CD4-positive, alpha-beta T cell treated with Interleukin-15 for 4 hours (primary cell): ENCODE data around the gene ARHGAP10.
"Not testable (repeated sequence)": the region's sequence is repeated elsewhere in the genome, so short reads cannot be mapped to it uniquely, and the experiment has no call there.

ENCODE experiments used
- DNase-seq: peaks from one replicate; pipeline ENCODE4 v3.0.0-alpha.2; 2020; ENCODE audit warnings: low spot score

ARHGAP10 gene

GRCh38 chr4:147991543-147992283 is 259.8 kb downstream of the ARHGAP10 start:
- no peak for DNase-seq

GRCh38 chr4:147994076-147994475 is 262.2 kb downstream of the ARHGAP10 start:
- DNase-seq, result no peak

DNA sequence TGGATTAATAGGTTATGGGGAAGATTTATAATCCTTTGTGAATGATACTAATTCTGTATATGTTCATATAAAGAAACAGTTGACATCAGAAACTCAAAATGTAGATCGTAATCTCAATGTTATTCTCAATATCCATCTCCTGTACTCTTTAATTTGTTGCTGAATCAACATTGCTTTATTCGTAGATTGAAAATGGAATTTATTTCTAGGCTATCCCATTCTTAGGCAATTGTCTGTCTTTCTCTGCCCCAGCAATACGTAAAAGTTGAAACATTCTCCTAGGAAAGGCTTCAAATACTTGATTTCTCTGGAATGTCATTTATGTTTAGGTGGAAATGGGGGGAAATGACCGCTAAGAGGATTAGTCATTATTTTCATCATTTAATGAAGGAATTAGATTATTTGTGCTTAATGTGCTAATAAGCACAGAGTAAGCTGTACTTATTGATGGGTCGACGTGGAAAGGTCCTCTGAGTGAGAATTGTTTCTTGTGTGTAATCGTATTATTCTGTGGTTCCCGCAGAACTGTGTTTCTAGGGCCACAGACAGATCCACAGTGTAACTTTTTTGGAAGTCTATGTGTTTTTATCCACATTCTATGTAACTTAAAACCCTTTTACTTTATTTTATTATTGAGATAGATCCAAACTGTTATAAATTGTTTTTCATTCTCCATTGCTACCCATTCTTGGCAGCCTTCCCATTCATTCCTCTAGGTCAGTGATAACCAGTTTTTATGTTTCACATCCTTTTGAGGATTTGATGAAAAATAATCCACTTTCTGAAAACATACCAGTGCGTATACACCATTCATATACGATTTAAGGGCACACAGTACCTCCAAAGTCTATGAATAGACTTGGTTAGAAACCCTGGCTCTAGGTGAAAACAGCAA is 262.9 kb downstream of the ARHGAP10 start:
- no peak for DNase-seq

GRCh38 chr4:147996859-147997258 is 265.0 kb downstream of the ARHGAP10 start:
- DNase-seq, result no peak

- not testable (repeated sequence) for DNase-seq
Observed at GRCh38 chr4:148000038-148000437, 268.1 kb downstream of the ARHGAP10 start.

GRCh38 chr4:148004228-148004857 is 272.5 kb downstream of the ARHGAP10 start:
- no peak for DNase-seq

DNA sequence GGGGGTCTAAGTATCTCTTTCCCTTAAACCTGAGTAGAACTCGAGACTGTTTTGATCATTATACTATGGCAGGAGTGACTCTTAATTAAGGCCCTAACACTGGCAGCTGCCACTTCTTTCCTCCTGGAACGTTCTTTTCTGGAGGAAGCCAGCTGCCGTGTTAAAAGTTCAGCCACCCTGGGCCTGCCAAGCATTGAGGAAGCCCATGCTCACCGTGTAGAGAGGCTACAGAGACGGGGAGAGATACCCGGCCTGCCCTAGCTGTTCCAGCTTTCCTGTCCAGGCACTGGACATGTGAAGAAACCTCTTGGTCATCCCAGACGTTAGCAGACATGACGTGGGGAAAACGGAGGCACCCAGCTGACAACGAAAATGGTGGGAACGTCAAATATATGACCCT is 274.1 kb downstream of the ARHGAP10 start:
- DNase-seq, result no peak

DNA sequence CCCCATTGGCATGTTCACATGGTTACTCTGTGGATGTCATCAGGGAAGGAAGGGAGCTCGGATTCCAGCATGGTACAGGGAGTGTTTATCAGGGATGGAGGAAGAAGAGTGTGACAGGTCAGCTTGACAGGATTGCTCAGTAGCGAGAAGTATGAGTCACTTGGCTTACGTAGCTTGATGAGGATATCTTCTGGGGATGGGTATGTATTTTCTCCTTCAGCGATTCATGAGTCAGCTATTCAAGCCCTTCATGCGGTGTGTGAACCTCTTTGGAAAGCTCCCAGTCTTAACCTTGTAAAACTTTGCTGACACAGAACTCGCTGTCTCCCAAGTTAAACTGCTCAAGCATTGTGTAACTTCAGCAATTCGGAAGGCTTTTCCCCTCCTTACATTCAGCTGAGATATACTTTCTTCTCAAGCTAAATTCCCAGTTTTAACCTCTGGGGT is 275.4 kb downstream of the ARHGAP10 start:
- no peak for DNase-seq

DNA sequence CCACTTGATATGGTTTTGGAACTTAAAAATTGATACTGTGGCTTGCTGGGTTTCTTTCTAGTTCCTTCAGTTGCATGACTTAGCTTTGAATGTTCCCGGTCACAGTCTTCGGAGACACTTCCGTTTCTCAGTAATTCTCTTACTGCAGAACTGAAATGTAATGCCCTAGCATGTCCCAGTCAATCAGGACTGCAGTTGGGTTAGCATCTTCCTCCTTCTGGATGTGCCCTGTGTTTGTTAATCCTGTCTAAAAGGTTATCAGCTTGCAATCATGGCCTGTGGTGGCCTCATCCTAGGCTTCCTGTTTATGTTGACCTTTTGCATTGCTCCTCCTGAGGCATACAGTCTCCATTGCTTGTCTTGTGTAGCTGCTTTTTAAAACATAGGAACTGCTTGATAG is 275.9 kb downstream of the ARHGAP10 start:
- DNase-seq, result no peak

- no peak for DNase-seq
Observed at GRCh38 chr4:148015058-148015457, 283.2 kb downstream of the ARHGAP10 start.

DNA sequence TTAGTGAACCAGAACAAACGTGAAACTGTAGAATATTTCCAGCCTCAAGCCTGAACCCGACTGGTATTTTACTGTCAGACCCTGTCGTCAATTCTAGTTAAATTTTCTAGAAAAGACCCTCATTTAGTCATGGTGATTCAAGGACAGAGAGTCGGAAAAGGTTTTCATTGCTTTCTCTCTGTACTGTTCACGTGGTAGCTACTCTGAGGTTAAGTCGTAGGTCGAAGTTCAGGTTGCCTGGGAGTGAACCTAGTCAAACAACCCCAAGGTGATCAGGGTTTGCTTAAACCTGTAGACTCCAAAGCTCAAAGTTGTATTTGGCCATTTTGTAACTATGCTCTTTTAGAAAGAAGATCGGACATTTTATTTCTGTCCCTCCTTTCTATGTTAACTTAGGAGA is 283.6 kb downstream of the ARHGAP10 start:
- no peak for DNase-seq

- no peak for DNase-seq
Observed at GRCh38 chr4:148016063-148016637, 284.3 kb downstream of the ARHGAP10 start.

GRCh38 chr4:148017801-148018200 is 285.9 kb downstream of the ARHGAP10 start:
- no peak for DNase-seq

DNA sequence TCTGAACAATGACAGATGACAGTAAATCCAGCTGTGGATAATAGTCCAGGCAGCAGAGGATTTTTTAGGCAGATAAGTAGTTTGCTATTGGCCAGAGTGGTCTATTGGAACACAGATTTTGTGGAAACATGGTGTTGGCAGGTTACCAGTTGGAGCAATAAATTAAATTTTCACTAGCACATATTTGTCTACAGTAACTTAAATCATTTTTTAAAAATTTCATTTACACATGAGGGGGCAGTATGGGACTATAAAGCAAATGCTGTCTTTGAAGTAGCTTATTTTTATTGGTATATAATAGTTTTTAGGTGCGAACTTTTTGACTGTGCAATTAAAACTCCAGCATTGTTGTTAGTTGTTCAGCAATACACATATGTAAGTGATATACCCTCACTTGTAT is 289.8 kb downstream of the ARHGAP10 start:
- no peak for DNase-seq

DNA sequence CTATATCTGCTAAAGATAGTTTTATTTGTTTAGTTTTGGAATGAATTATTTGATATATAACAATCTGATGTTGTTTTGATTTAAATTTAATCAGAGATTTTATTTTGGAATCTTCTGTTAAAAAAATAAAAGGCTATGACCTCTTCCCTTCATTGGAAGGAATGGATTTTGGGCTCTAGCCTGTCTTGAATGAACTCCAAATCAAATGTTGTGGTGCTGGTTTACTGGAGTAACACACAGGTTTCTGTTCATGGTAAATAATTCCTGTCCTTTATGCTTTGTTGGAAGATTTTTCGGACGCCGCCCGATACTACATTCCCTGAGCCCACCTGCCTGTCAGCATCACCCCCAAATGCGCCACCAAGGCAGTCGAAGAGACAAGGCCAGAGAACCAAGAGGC is 291.1 kb downstream of the ARHGAP10 start:
- DNase-seq, result no peak

GRCh38 chr4:148023512-148024181 is 291.8 kb downstream of the ARHGAP10 start:
- DNase-seq, result no peak

- no peak for DNase-seq
Observed at GRCh38 chr4:148025981-148026380, 294.1 kb downstream of the ARHGAP10 start.

DNA sequence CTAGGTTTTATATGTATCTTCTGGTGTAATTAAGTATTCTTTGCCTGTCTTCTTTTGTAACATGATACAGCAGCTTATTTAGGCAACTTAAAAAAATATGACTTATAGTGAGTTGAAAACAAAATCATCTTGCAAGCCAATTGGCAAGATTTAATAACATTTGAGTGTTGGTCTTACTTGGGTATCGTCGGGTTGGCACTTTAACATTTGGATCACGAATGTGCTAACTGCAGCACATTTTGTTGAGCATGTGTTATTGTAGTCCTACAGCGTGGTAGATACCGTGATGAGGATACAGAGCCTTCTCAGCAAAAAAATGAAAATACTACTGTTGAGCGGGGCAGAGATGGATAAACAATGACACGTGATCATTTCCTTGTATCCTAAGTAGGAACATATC is 295.3 kb downstream of the ARHGAP10 start:
- DNase-seq, result no peak

DNA sequence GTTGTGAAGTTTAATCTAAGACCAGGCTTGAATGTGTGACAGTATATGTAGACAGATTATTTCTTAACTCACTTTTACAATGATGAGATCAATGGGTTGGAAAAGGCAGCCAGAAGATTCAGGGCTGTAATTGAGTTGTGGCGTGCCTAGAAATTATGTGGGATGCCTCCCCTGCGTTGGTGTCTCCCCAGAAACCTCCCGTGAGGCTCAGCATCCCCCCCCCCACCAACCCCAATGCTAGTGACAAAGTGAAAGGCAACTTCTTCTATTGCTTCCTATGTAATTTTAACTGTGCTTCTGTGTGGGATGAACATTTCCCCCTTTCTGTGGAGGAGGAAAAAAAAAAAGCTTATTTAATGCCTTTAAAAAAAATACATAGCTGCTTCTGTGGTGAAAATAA is 297.9 kb downstream of the ARHGAP10 start:
- DNase-seq, result no peak

GRCh38 chr4:148030193-148030873 is 298.4 kb downstream of the ARHGAP10 start:
- DNase-seq, result no peak

- DNase-seq, result no peak
Observed at GRCh38 chr4:148034813-148035212, 302.9 kb downstream of the ARHGAP10 start.
